HepG2 (cell line): ENCODE measurements around the gene KLF11. TPM values are rescaled to one million over a fixed set of nuclear protein-coding genes. Genes with fewer than 3 reads are reported as not detected.

Source experiments
- AHR ChIP-seq: IDR thresholded peaks from 2 replicates; pipeline ENCODE4 v1.6.1; 2018; ENCODE audit warnings: missing genetic modification reagents, missing compliant biosample characterization
- DNMT3B ChIP-seq: conservative IDR thresholded peaks from 2 replicates; pipeline ENCODE4 v1.6.1; 2016; ENCODE audit warnings: missing biosample characterization, control low read depth
- FOXO1 ChIP-seq: sonication (generic); formaldehyde crosslinking; IDR thresholded peaks from 2 replicates; pipeline ENCODE4 v1.4.0; 2020; ENCODE audit warnings: missing genetic modification reagents
- HDAC2 ChIP-seq: sonication (generic); formaldehyde crosslinking; IDR thresholded peaks from 2 replicates; pipeline ENCODE4 v1.4.0; 2020; ENCODE audit warnings: missing genetic modification reagents
- KAT8 ChIP-seq: IDR thresholded peaks from 2 replicates; pipeline ENCODE4 v1.6.1; 2016; ENCODE audit warnings: missing genetic modification reagents, missing compliant biosample characterization
- KDM2A ChIP-seq: sonication (generic); formaldehyde crosslinking; IDR thresholded peaks from 2 replicates; pipeline ENCODE4 v1.4.0; 2020; ENCODE audit warnings: low read depth, missing genetic modification reagents, borderline replicate concordance
- KLF6 ChIP-seq: IDR thresholded peaks from 2 replicates; pipeline ENCODE4 v1.8.0; 2016; ENCODE audit warnings: missing biosample characterization, missing genetic modification reagents
- ONECUT2 ChIP-seq: sonication (generic); formaldehyde crosslinking; IDR thresholded peaks from 2 replicates; pipeline ENCODE4 v1.4.0; 2020; ENCODE audit warnings: missing genetic modification reagents
- RXRB ChIP-seq: IDR thresholded peaks from 2 replicates; pipeline ENCODE4 v1.6.1; 2016; ENCODE audit warnings: borderline replicate concordance, missing genetic modification reagents, missing compliant biosample characterization
- YEATS2 ChIP-seq: sonication (generic); formaldehyde crosslinking; IDR thresholded peaks from 2 replicates; pipeline ENCODE4 v1.4.0; 2020; ENCODE audit warnings: missing genetic modification reagents, borderline replicate concordance
- ZBTB2 ChIP-seq: sonication (generic); formaldehyde crosslinking; IDR thresholded peaks from 2 replicates; pipeline ENCODE4 v1.8.0; 2022; ENCODE audit warnings: low read depth, missing genetic modification reagents
- ZNF407 ChIP-seq: sonication (generic); formaldehyde crosslinking; IDR thresholded peaks from one replicate; pipeline ENCODE4 v1.5.1; 2020; ENCODE audit warnings: mild to moderate bottlenecking, missing genetic modification reagents; ENCODE audit errors: not compliant biosample characterization
- ZNF652 ChIP-seq: IDR thresholded peaks from 2 replicates; pipeline ENCODE4 v1.6.1; 2016; ENCODE audit warnings: low read depth, borderline replicate concordance
- ZNF672 ChIP-seq: sonication (generic); formaldehyde crosslinking; IDR thresholded peaks from 2 replicates; pipeline ENCODE4 v1.8.1; 2022; ENCODE audit warnings: missing genetic modification reagents
- polyA plus RNA-seq, 8 experiments: library from polyadenylated mRNA; depleted of rRNA in 3 of 8; stranded (reverse) in 7 of 8; unstranded in 1 of 8; fragments of >200 nt; fragmentation: Illumina TruSeq in 4 of 8; extraction: Trizol in 4 of 8; gene quantifications; 2 replicates each; pipeline versions ENCODE4 v1.2.1 to v1.2.3, GENCODE V29; 2011 to 2016; ENCODE audit warnings: low read depth in 4 of 8, missing spikeins in 1 of 8, mixed read lengths in 1 of 8; ENCODE audit not compliant: insufficient read depth in 1 of 8
- total RNA-seq, 5 experiments: library from RNA; depleted of rRNA; stranded (reverse); fragments of >200 nt; fragmentation: Illumina TruSeq; extraction: Trizol; gene quantifications; 2 replicates each; pipeline ENCODE4 v1.2.3, GENCODE V29; 2016; ENCODE audit warnings: low read depth in 1 of 5
- TF ChIP-seq, protein P1 (sequence below), 2 experiments: sonication (generic) in 1 of 2; formaldehyde crosslinking in 1 of 2; IDR thresholded peaks; 2 replicates each; pipeline versions ENCODE4 v1.4.0 to v1.6.1; 2018 to 2020; ENCODE audit warnings: missing genetic modification reagents in 2 of 2, borderline replicate concordance in 1 of 2, low read depth in 1 of 2, mild to moderate bottlenecking in 1 of 2, missing biosample characterization in 1 of 2

The KLF11 gene
- total and polyA plus RNA-seq, 2 of the 13 experiments (the other 11 are each of a cell fraction or from before 2014, with no cell fraction given), result 2.5 to 11.8 TPM

GRCh38 chr2:10043906-10044601 is 704 bp downstream of the KLF11 start (continued):
- TF ChIP-seq KDM2A, result 0 out of 2 replicates have a peak, but pooled peaks have one; percentile 29
- 0 out of 2 replicates have a peak, but pooled peaks have one; percentile 50 for TF ChIP-seq KLF6 (CRISPR knock-in tag)
- TF ChIP-seq AHR (CRISPR knock-in tag), result peak; percentile 13; the same call in 1 of the 2 replicates
- peak; percentile 51; the same call in 1 of the 2 replicates for TF ChIP-seq YEATS2 (CRISPR knock-in tag)
- TF ChIP-seq RXRB (CRISPR knock-in tag), result peak; percentile 66
- TF ChIP-seq ZNF652 (CRISPR knock-in tag), result no peak
- peak; percentile 43; the same call in 1 of the 2 replicates for TF ChIP-seq KAT8 (CRISPR knock-in tag)
- TF ChIP-seq FOXO1 (CRISPR knock-in tag), result peak; percentile 21; the same call in 1 of the 2 replicates
- TF ChIP-seq ZNF407 (CRISPR knock-in tag), result no peak
- TF ChIP-seq ZNF672 (CRISPR knock-in tag), result 0 out of 2 replicates have a peak, but pooled peaks have one; percentile 14
- peak; percentile 18; the same call in 1 of the 2 replicates for TF ChIP-seq HDAC2 (CRISPR knock-in tag)
- TF ChIP-seq ONECUT2, result peak; percentile 22; the same call in 1 of the 2 replicates
- TF ChIP-seq, protein P1, sequence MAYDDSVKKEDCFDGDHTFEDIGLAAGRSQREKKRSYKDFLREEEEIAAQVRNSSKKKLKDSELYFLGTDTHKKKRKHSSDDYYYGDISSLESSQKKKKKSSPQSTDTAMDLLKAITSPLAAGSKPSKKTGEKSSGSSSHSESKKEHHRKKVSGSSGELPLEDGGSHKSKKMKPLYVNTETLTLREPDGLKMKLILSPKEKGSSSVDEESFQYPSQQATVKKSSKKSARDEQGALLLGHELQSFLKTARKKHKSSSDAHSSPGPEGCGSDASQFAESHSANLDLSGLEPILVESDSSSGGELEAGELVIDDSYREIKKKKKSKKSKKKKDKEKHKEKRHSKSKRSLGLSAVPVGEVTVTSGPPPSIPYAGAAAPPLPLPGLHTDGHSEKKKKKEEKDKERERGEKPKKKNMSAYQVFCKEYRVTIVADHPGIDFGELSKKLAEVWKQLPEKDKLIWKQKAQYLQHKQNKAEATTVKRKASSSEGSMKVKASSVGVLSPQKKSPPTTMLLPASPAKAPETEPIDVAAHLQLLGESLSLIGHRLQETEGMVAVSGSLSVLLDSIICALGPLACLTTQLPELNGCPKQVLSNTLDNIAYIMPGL (CRISPR knock-in tag; IDR thresholded peaks at IDR 0.05; ENCODE audit: borderline replicate concordance in 1 of 2, low read depth in 1 of 2), result 0 out of 4 replicates have a peak, but pooled peaks of 1 of the 2 experiments have one; percentile 7
- TF ChIP-seq DNMT3B (CRISPR knock-in tag), result no peak
- peak; percentile 88; the same call in 1 of the 2 replicates for TF ChIP-seq ZBTB2 (CRISPR knock-in tag)
